ACC112 (cell line): ENCODE results near the gene MPDU1.
"Not testable (repeated sequence)": the region's sequence is repeated elsewhere in the genome, so short reads cannot be mapped to it uniquely, and the experiment has no call there.

Experiments used
- H2AFZ ChIP-seq: fragments of 200-600 bp; sonication (generic); one replicate; pipeline ENCODE4 v1.6.0; 2017; ENCODE audit warnings: antibody characterized with exemption, low read length; ENCODE audit not compliant: unreplicated experiment
- H3K27ac ChIP-seq: fragments of 200-600 bp; sonication (generic); 2 replicates; pipeline ENCODE4 v1.5.1; 2014; ENCODE audit warnings: low read depth, mild to moderate bottlenecking, antibody characterized with exemption, low read length, moderate library complexity
- H3K27me3 ChIP-seq: fragments of 200-600 bp; sonication (generic); 2 replicates; pipeline ENCODE4 v1.6.1; 2014; ENCODE audit warnings: mild to moderate bottlenecking, antibody characterized with exemption, low read length, moderate library complexity, mixed read lengths; ENCODE audit not compliant: insufficient read depth
- H3K36me3 ChIP-seq: fragments of 200-600 bp; sonication (generic); 2 replicates; pipeline ENCODE4 v1.6.1; 2016; ENCODE audit warnings: mild to moderate bottlenecking, antibody characterized with exemption, low read length, moderate library complexity, mixed read lengths; ENCODE audit not compliant: insufficient read depth
- H3K4me1 ChIP-seq: fragments of 200-600 bp; sonication (generic); one replicate; pipeline ENCODE4 v1.6.1; 2016; ENCODE audit warnings: low read length, mixed read lengths; ENCODE audit not compliant: insufficient read depth, unreplicated experiment, control insufficient read depth
- H3K4me3 ChIP-seq: fragments of 200-600 bp; sonication (generic); 2 replicates; pipeline ENCODE4 v1.5.1; 2014; ENCODE audit warnings: mild to moderate bottlenecking, low read depth, low read length
- H3K79me2 ChIP-seq: fragments of 200-600 bp; sonication (generic); one replicate; pipeline ENCODE4 v1.6.0; 2016; ENCODE audit warnings: low read length; ENCODE audit not compliant: control insufficient read depth, unreplicated experiment, insufficient read depth

The MPDU1 gene

DNA sequence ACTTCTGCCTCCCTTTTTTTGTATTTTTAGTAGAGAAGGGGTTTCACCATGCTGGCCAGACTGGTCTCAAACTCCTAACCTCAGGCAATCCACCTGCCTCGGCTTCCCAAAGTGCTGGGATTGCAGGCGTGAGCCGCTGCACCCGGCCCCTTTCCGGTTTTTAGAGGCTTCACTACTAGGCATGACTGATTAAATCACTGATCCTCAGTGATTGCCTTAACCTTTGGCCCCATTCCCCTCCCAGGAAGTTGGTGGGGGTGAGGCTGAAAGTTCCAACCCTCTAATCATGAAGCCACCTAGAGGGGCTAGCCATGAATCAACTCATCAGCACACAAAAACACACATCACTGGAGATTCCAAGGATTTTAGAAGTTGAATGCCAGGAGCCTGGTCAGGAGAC lies 13.9 kb downstream of the MPDU1 start:
- not testable (repeated sequence) for H3K79me2 ChIP-seq, H2AFZ ChIP-seq, H3K4me3 ChIP-seq, H3K27ac ChIP-seq, H3K4me1 ChIP-seq, H3K36me3 ChIP-seq, H3K27me3 ChIP-seq

DNA sequence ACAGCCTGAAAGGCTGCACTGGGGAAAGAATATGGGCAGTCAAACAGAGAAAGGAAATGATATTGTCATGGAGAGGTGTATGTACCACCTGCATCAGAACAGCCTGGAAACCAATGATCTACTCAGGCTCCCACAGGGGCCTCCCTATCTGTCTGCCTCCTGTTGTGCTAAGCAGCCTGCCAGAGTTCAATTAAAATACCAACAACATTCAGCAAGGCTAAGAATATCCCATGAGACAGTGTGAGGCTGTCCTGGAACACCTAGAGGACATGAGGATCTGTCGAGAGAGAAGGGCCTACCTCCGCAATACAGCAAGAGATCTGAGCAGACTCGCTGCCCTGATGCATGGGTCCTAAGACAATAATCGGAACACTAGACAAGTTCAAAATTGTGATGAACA lies 22.6 kb downstream of the MPDU1 start:
- peaks cover 33% of the 10 kb centered on the region for H3K79me2 ChIP-seq
- no peaks in the 10 kb centered on the region for H3K27me3 ChIP-seq
- peaks cover 23% of the 10 kb centered on the region; the same call in 1 of the 2 replicates for H3K36me3 ChIP-seq
- no peak overlapping the region for H2AFZ ChIP-seq
- no peak overlapping the region for H3K27ac ChIP-seq
- no peaks in the 10 kb centered on the region for H3K4me1 ChIP-seq
- no peak overlapping the region for H3K4me3 ChIP-seq

DNA sequence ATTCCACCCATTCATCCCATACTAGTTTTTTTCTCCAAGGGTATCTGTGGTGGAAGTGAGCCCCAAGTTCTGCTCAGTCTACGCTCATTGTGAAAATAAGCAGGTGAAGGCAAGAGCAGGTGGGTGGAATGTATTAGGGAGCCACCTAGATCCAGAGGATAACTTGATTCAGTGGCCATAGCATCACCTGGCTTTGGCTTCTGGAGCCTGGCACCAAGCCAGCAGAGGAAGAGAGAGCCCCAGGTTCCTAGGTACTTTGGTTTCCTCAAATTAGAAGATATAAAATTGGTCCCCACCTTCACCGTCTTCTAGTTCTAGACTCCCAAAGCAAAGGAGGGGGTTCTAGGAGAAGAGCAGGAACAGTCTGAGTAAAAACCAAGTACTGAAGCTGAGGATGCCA lies 27.0 kb downstream of the MPDU1 start:
- Histone ChIP-seq H3K4me1 (peaks cover 23% of the 10 kb centered on the region), H2AFZ (no peak overlapping the region), H3K27me3 (no peaks in the 10 kb centered on the region), H3K4me3 (no peak overlapping the region), H3K79me2 (peaks cover 62% of the 10 kb centered on the region), H3K36me3 (peaks cover 15% of the 10 kb centered on the region; the same call in 1 of the 2 replicates), H3K27ac (no peak overlapping the region)

DNA sequence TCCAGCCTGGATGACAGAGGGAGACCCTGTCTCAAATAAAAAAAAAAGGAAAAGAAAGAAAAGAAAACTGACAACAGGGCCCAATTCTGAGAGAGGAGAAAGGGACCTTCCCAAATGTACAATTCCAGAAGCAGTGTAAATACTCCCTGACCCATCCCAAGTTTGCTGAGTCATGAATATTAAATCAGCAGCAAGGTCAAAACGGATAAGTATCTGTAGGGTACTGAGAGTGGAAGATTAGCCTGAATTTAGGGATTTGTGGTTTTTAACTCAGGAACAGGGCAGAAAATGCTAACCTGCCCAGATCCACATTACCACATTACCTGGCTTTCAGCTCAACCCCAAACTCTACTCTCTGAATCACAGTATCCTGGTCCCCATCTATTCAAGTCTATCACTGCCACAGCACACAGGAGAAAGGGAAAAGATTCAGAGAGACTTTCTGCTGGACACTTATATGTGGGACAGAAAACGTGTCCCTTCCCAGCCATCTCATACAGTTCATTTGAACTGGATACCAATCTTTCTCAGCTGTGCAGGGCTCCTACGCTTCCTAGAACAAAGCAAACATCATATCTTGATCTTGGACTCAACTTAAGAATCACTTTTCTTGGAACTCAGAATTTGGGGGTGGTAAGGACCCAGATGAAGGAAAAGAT lies 28.1 kb downstream of the MPDU1 start:
- Histone ChIP-seq H3K79me2 (peaks cover 56% of the 10 kb centered on the region), H3K27me3 (no peaks in the 10 kb centered on the region), H3K4me3 (peak overlapping the region; percentile 98), H2AFZ (no peak overlapping the region), H3K36me3 (peaks cover 15% of the 10 kb centered on the region; the same call in 1 of the 2 replicates), H3K27ac (peak overlapping the region; percentile 38), H3K4me1 (peaks cover 23% of the 10 kb centered on the region)

DNA sequence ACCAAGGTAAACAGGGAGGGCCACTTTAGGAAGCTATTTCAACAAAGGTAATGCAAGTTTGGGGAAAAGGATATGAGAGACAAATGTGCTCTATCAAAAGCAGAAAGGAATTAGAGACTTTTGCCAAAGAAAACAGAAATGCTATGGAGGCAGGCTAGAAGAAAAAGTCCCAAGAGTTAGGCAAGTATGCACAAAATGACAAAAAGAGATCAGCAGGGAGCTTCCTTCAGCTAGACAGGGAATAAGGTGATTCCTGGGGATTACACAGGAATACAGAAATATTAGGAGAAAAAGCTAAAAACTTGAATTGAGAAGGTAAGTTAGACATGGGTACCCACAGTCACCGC lies 28.6 kb downstream of the MPDU1 start:
- H2AFZ ChIP-seq = no peak overlapping the region
- H3K4me1 ChIP-seq = peaks cover 23% of the 10 kb centered on the region
- H3K27ac ChIP-seq = peak overlapping the region; percentile 38
- peak overlapping the region; percentile 98 for H3K4me3 ChIP-seq
- H3K36me3 ChIP-seq = peaks cover 15% of the 10 kb centered on the region; the same call in 1 of the 2 replicates
- H3K27me3 ChIP-seq = no peaks in the 10 kb centered on the region
- peaks cover 56% of the 10 kb centered on the region for H3K79me2 ChIP-seq

DNA sequence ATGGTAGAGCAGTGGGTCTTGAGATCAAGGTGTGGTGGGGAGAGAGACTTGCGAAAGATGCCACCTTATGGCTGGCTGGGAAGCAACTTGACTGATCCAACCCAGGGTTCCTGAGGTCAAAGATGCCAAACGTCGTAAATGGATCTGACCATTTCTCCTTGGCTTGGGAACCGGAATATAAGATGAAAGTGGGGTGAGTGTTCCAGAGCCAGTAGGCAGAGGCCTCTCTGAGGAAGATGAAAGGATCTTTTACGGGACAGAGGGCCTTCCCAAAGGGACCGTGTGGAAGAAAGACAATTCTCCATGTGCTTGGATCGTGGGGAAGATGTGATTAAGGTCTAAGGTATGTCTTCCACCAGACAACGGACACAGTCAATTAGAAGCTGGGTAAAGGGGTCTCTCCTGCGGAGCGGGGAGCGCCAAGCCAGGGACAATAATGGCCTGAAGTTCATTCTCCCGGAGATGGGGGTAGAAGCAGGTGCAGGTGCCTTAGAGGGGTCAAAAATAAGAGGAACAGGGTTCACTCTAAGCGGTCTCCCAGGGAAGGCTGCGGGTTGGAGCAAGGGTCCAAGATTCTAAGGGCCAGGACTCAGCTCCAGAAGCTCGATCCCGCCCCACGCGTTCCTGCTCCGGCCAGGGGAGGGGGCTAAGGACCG lies 30.2 kb downstream of the MPDU1 start:
- Histone ChIP-seq H3K4me1 (peaks cover 23% of the 10 kb centered on the region), H2AFZ (peak overlapping the region; percentile 59), H3K27ac (peak overlapping the region; percentile 48), H3K4me3 (peak overlapping the region; percentile 98), H3K79me2 (peaks cover 50% of the 10 kb centered on the region), H3K27me3 (no peaks in the 10 kb centered on the region), H3K36me3 (peaks cover 12% of the 10 kb centered on the region; the same call in 1 of the 2 replicates)

DNA sequence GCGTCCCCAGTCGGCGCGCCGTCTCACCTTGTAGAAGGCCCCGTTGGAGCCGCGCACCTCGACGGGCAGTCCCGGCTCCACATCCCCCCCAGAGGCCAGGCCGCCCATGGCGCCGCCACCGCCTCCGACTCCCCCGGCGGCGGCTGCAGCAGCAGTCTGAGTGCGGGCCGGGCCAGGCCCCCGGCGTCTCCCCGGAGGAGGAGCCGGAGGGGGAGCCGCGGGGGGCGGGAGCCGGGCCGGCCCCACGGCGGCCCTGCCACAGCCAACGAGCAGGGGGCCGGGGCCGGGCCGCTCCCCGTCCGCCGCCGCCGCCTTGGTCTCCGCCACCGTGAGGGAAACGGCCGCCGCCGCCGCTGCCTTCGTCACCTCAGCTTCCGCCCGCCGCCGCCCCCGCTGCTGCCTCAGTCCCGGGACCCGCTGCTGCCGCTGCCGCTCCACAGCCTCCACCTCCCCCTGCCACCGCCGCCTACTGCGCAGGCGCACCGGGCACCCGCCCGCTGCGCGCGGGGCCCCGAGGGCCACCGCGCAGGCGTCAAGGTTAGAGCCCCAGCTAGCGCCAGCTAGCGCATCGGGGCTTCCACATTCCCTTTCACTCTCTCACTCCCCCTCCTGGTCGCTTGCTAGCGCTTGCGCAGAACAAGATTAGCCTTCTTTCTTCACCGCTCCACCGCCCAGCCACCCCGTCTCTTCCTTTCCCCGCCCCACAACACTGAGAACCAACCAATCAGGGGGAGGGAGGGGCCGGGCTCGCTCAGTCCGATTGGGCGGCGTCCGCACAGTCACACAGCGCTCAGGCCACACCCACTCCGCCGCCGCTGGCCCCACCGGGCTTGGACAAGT lies 31.0 kb downstream of the MPDU1 start, which contains the start of gene FXR2:
FXR2 (minus strand) TSS at position 473 of the 840 bp plus-strand sequence; CDS start at position 108, 365 bp downstream.
- H3K4me1 ChIP-seq = peaks cover 23% of the 10 kb centered on the region
- H2AFZ ChIP-seq = peak within 1 kb of the TSS; percentile 88
- H3K4me3 ChIP-seq = peak within 1 kb of the TSS; percentile 98
- H3K27ac ChIP-seq = peak within 1 kb of the TSS; percentile 48
- H3K79me2 ChIP-seq = peaks cover 43% of the 10 kb centered on the region
- H3K27me3 ChIP-seq = no peaks in the 10 kb centered on the region
- peaks cover 12% of the 10 kb centered on the region; the same call in 1 of the 2 replicates for H3K36me3 ChIP-seq

DNA sequence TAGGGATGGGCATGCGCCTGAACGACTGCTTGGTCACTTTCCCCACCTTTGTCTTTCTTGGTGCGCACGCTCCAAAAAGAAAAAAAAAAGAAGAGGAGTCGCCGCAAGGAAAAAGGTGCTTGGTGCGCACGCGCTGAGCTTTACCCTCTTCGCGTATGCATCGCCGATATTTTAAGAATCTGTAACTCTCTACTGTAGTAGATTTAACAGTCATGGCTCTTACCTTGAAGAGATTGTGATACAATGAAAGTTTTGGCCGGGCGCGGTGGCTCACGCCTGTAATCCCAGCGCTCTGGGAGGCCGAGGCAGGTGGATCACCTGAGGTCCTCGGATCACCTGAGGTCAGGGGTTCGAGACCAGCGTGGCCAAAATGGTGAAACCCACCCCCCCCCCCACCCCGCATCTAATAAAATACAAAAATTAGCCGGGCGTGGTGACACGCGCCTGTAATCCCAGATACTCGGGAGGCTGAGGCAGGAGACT lies 31.7 kb downstream of the MPDU1 start:
- H3K36me3 ChIP-seq = peaks cover 12% of the 10 kb centered on the region; the same call in 1 of the 2 replicates
- H3K27ac ChIP-seq = no peak overlapping the region
- peak overlapping the region; percentile 88 for H2AFZ ChIP-seq
- no peaks in the 10 kb centered on the region for H3K27me3 ChIP-seq
- peaks cover 23% of the 10 kb centered on the region for H3K4me1 ChIP-seq
- H3K4me3 ChIP-seq = peak overlapping the region; percentile 73
- peaks cover 39% of the 10 kb centered on the region for H3K79me2 ChIP-seq

DNA sequence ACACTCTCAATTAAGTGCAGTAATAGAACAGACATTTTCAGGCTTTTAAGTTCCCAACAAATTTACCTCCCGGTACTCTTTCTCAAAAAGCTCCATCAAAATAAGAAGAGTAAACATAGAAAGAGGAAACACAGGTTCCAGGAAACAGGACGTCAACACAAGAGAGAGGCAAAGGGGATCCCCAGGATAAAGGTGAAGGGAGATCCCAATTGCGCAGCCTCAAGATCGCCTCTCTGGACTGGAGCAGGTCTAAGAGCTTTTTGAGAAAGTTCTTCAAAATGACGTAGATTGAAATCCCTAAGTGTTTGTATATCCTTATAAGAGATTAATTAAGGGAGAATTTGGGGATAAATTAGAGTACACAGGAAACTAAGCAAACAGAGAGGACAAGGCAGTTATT lies 35.0 kb downstream of the MPDU1 start:
- H3K79me2 ChIP-seq = peaks cover 8% of the 10 kb centered on the region
- H3K36me3 ChIP-seq = no peaks in the 10 kb centered on the region
- peaks cover 2% of the 10 kb centered on the region for H3K4me1 ChIP-seq
- H3K27ac ChIP-seq = no peak overlapping the region
- H3K27me3 ChIP-seq = no peaks in the 10 kb centered on the region
- no peak overlapping the region for H3K4me3 ChIP-seq
- H2AFZ ChIP-seq = no peak overlapping the region

DNA sequence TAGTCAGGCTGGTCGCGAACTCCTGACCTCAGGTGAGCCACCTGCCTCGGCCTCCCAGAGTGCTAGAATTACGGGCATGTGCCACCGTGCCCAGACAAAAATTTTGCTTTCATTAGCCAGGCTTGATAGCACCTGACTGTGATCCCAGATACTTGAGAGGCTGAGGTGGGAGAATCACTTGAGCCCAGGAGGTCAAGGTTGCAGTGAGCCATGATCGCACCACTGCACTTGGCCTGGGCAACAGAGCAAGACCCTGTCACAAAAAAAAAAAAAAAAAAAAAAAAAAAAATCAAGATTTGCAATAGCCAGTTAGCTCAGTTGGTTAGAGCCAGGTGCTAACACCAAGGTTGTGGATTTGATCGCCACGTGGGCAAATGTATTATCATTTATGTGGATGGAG lies 37.2 kb downstream of the MPDU1 start:
- H2AFZ ChIP-seq = no peak overlapping the region
- H3K79me2 ChIP-seq = no peaks in the 10 kb centered on the region
- H3K4me1 ChIP-seq = no peaks in the 10 kb centered on the region
- no peaks in the 10 kb centered on the region for H3K36me3 ChIP-seq
- no peak overlapping the region for H3K4me3 ChIP-seq
- no peak overlapping the region for H3K27ac ChIP-seq
- no peaks in the 10 kb centered on the region for H3K27me3 ChIP-seq
